Mesenchymal stem cell (in vitro differentiated cells and primary cell): ENCODE measurements around the gene ATAD2B.

Source experiments
- DNase-seq: peaks from one replicate; pipeline ENCODE4 v3.0.0-alpha.2; 2013
- H2AFZ ChIP-seq: one replicate; pipeline ENCODE4 v1.6.1; 2013; ENCODE audit warnings: low read depth, mild to moderate bottlenecking, control low read depth, inconsistent platforms, low read length, moderate library complexity
- H2AK5ac ChIP-seq: 2 replicates; pipeline ENCODE4 v1.6.1; 2013; ENCODE audit warnings: low read length, moderate library complexity, mild to moderate bottlenecking, inconsistent platforms; ENCODE audit not compliant: severe bottlenecking
- H2BK120ac ChIP-seq: one replicate; pipeline ENCODE4 v1.6.1; 2013; ENCODE audit warnings: low read depth, mild to moderate bottlenecking, inconsistent platforms, low read length, moderate library complexity
- H2BK12ac ChIP-seq, 2 experiments: one replicate each; pipeline ENCODE4 v1.6.1; 2013; ENCODE audit warnings: inconsistent platforms in 2 of 2, low read length in 2 of 2, mild to moderate bottlenecking in 2 of 2, moderate library complexity in 2 of 2, control low read depth in 1 of 2
- H2BK15ac ChIP-seq: one replicate; pipeline ENCODE4 v1.6.1; 2013; ENCODE audit warnings: mild to moderate bottlenecking, low read depth, inconsistent platforms; ENCODE audit not compliant: poor library complexity, severe bottlenecking
- H2BK5ac ChIP-seq: 2 replicates; pipeline ENCODE4 v1.6.1; 2013; ENCODE audit warnings: low read depth, mild to moderate bottlenecking, low read length, control low read depth, inconsistent platforms; ENCODE audit not compliant: poor library complexity, severe bottlenecking
- H3K14ac ChIP-seq, 2 experiments: one replicate each; pipeline ENCODE4 v1.6.1; 2013; ENCODE audit warnings: inconsistent platforms in 2 of 2, low read length in 2 of 2, control low read depth in 1 of 2, mild to moderate bottlenecking in 1 of 2, moderate library complexity in 1 of 2
- H3K18ac ChIP-seq, 2 experiments: one replicate each; pipeline ENCODE4 v1.6.1; 2013; ENCODE audit warnings: inconsistent platforms in 2 of 2, low read length in 2 of 2, control low read depth in 1 of 2, low read depth in 1 of 2, mild to moderate bottlenecking in 1 of 2
- H3K23ac ChIP-seq, 2 experiments: one replicate each; pipeline ENCODE4 v1.6.1; 2013; ENCODE audit warnings: inconsistent platforms in 2 of 2, low read length in 2 of 2, mild to moderate bottlenecking in 2 of 2, moderate library complexity in 2 of 2, control low read depth in 1 of 2
- H3K27ac ChIP-seq: 2 replicates; pipeline ENCODE4 v1.5.1; 2013; ENCODE audit warnings: mild to moderate bottlenecking, moderate library complexity, low read length, control low read depth, inconsistent platforms; ENCODE audit not compliant: poor library complexity, severe bottlenecking
- H3K27me3 ChIP-seq, 2 experiments: 2 replicates each; pipeline versions ENCODE4 v1.6.1 to v1.7.0; 2013; ENCODE audit warnings: low read length in 2 of 2, mild to moderate bottlenecking in 2 of 2, moderate library complexity in 2 of 2, control low read depth in 1 of 2, inconsistent platforms in 1 of 2; ENCODE audit not compliant: control insufficient read depth in 1 of 2, insufficient read depth in 1 of 2
- H3K36me3 ChIP-seq, 2 experiments: 2 replicates each; pipeline versions ENCODE4 v1.6.1 to v1.7.0; 2013; ENCODE audit warnings: low read length in 2 of 2, control low read depth in 1 of 2, inconsistent platforms in 1 of 2, low read depth in 1 of 2, mild to moderate bottlenecking in 1 of 2; ENCODE audit not compliant: insufficient read depth in 2 of 2, control insufficient read depth in 1 of 2
- H3K4ac ChIP-seq, 2 experiments: one replicate each; pipeline ENCODE4 v1.6.1; 2013; ENCODE audit warnings: inconsistent platforms in 2 of 2, low read length in 2 of 2, mild to moderate bottlenecking in 2 of 2, moderate library complexity in 2 of 2, control low read depth in 1 of 2, low read depth in 1 of 2
- H3K4me1 ChIP-seq: 2 replicates; pipeline ENCODE4 v1.6.1; 2013; ENCODE audit warnings: low read depth, low read length, control low read depth; ENCODE audit not compliant: control insufficient read depth, insufficient read depth
- H3K4me2 ChIP-seq: 2 replicates; pipeline ENCODE4 v1.6.1; 2013; ENCODE audit warnings: low read length, mild to moderate bottlenecking, inconsistent platforms; ENCODE audit not compliant: poor library complexity, severe bottlenecking
- H3K4me3 ChIP-seq, 2 experiments: 2 replicates each; pipeline versions ENCODE4 v1.5.1 to v1.7.0; 2013; ENCODE audit warnings: low read length in 2 of 2, mild to moderate bottlenecking in 2 of 2, control low read depth in 1 of 2, low read depth in 1 of 2; ENCODE audit not compliant: insufficient read depth in 1 of 2
- H3K79me1 ChIP-seq: replicated peaks from 2 replicates; pipeline ENCODE4 v1.6.1; 2013; ENCODE audit warnings: mild to moderate bottlenecking, control low read depth, low read length, inconsistent platforms; ENCODE audit not compliant: poor library complexity, severe bottlenecking
- H3K9ac ChIP-seq: 2 replicates; pipeline ENCODE4 v1.7.0; 2013; ENCODE audit warnings: mild to moderate bottlenecking, low read length, moderate library complexity
- H3K9me3 ChIP-seq: 2 replicates; pipeline ENCODE4 v1.7.0; 2013; ENCODE audit warnings: mild to moderate bottlenecking, low read length; ENCODE audit not compliant: control insufficient read depth
- H4K8ac ChIP-seq: one replicate; pipeline ENCODE4 v1.6.1; 2013; ENCODE audit warnings: inconsistent platforms, mild to moderate bottlenecking, low read length, moderate library complexity
- H4K91ac ChIP-seq: one replicate; pipeline ENCODE4 v1.6.1; 2013; ENCODE audit warnings: mild to moderate bottlenecking, low read length, inconsistent platforms
- WGBS: methylation state at CpG from one replicate; pipeline ENCODE4 v1.1.7; 2013; ENCODE audit warnings: mixed read lengths; 5-methylcytosine and 5-hydroxymethylcytosine counted together

ATAD2B gene

GRCh38 chr2:23901966-23902846 lies 24.7 kb downstream of the ATAD2B start:
- no peak overlapping the region for H2BK12ac ChIP-seq
- no peaks in the 10 kb centered on the region for H3K36me3 ChIP-seq
- no peak overlapping the region for H2BK120ac ChIP-seq
- H3K9ac ChIP-seq, result peak overlapping the region; percentile 38
- H2AK5ac ChIP-seq, result no peak overlapping the region
- H2BK5ac ChIP-seq, result no peak overlapping the region
- H3K23ac ChIP-seq, result no peak overlapping the region
- H3K4me1 ChIP-seq, result peaks cover 4% of the 10 kb centered on the region
- WGBS, result 88% methylated on average over 4 of the region's 6 CpGs
- peaks cover 12% of the 10 kb centered on the region for H3K79me1 ChIP-seq
- no peak overlapping the region for H4K91ac ChIP-seq
- H3K4ac ChIP-seq, result no peak overlapping the region
- H3K4me2 ChIP-seq, result no peak overlapping the region
- H3K4me3 ChIP-seq, result peak overlapping the region in 1 of 2 experiments; percentile 15
- peak; percentile 73 for DNase-seq
- no peak overlapping the region for H3K27ac ChIP-seq
- H3K18ac ChIP-seq, result no peak overlapping the region
- no peak overlapping the region for H2BK15ac ChIP-seq
- no peaks in the 10 kb centered on the region for H3K9me3 ChIP-seq
- no peak overlapping the region for H2AFZ ChIP-seq
- no peaks in the 10 kb centered on the region for H3K27me3 ChIP-seq
- no peak overlapping the region for H4K8ac ChIP-seq
- no peak overlapping the region for H3K14ac ChIP-seq

GRCh38 chr2:23900541-23901322 lies 26.2 kb downstream of the ATAD2B start:
- peaks cover 16% of the 10 kb centered on the region for H3K79me1 ChIP-seq
- H3K36me3 ChIP-seq, result no peaks in the 10 kb centered on the region
- H2AFZ ChIP-seq, result no peak overlapping the region
- H2AK5ac ChIP-seq, result peak overlapping the region; percentile 17
- H3K4me3 ChIP-seq, result peak overlapping the region in 1 of 2 experiments; percentile 61
- peaks cover 4% of the 10 kb centered on the region for H3K4me1 ChIP-seq
- peak; percentile 90 for DNase-seq
- H3K27me3 ChIP-seq, result no peaks in the 10 kb centered on the region
- H3K9ac ChIP-seq, result peak overlapping the region; percentile 82
- H2BK5ac ChIP-seq, result no peak overlapping the region
- H2BK12ac ChIP-seq, result no peak overlapping the region
- no peak overlapping the region for H3K4ac ChIP-seq
- H3K27ac ChIP-seq, result peak overlapping the region; percentile 46
- no peak overlapping the region for H4K91ac ChIP-seq
- no peak overlapping the region for H4K8ac ChIP-seq
- H3K9me3 ChIP-seq, result no peaks in the 10 kb centered on the region
- H3K4me2 ChIP-seq, result no peak overlapping the region
- no peak overlapping the region for H3K23ac ChIP-seq
- H2BK120ac ChIP-seq, result no peak overlapping the region
- H3K18ac ChIP-seq, result peak overlapping the region; percentile 28
- H2BK15ac ChIP-seq, result no peak overlapping the region
- 74% methylated on average over 7 of the region's 9 CpGs for WGBS
- no peak overlapping the region for H3K14ac ChIP-seq

- Histone ChIP-seq H3K4me1 (peaks cover 3% of the 10 kb centered on the region), H2BK120ac (no peak overlapping the region), H2BK12ac (no peak overlapping the region), H2BK5ac (no peak overlapping the region), H3K4me2 (no peak overlapping the region), H3K9ac (peak overlapping the region; percentile 82), H3K9me3 (no peaks in the 10 kb centered on the region), H4K91ac (no peak overlapping the region), H2BK15ac (no peak overlapping the region), H3K4me3 (peak overlapping the region in 1 of 2 experiments; percentile 61), H2AK5ac (no peak overlapping the region), H4K8ac (no peak overlapping the region), H3K14ac (no peak overlapping the region), H3K23ac (no peak overlapping the region), H3K36me3 (no peaks in the 10 kb centered on the region), H3K27me3 (no peaks in the 10 kb centered on the region), H2AFZ (no peak overlapping the region), H3K79me1 (peaks cover 16% of the 10 kb centered on the region), H3K18ac (peak overlapping the region in 1 of 2 experiments; percentile 28), H3K4ac (no peak overlapping the region), H3K27ac (no peak overlapping the region)
- DNase-seq, result no peak
- WGBS, result 98% methylated on average over 5 of the region's 8 CpGs
Observed at GRCh38 chr2:23900133-23900532, 26.8 kb downstream of the ATAD2B start.

- Histone ChIP-seq H2BK15ac (no peak overlapping the region), H3K36me3 (peaks cover 14 to 71% of the 10 kb centered on the region in 2 experiments), H3K18ac (no peak overlapping the region), H3K27me3 (no peaks in the 10 kb centered on the region), H4K8ac (no peak overlapping the region), H3K4me2 (no peak overlapping the region), H2BK12ac (no peak overlapping the region), H3K27ac (no peak overlapping the region), H3K14ac (no peak overlapping the region), H2AFZ (no peak overlapping the region), H3K4me1 (no peaks in the 10 kb centered on the region), H2BK120ac (no peak overlapping the region), H2BK5ac (no peak overlapping the region), H3K9me3 (no peaks in the 10 kb centered on the region), H3K23ac (no peak overlapping the region), H4K91ac (no peak overlapping the region), H3K4ac (no peak overlapping the region), H3K9ac (no peak overlapping the region), H3K79me1 (peaks cover 8% of the 10 kb centered on the region), H2AK5ac (no peak overlapping the region), H3K4me3 (no peak overlapping the region)
- 96% methylated on average over 7 of the region's 7 CpGs for WGBS
- DNase-seq, result no peak
Observed at GRCh38 chr2:23871206-23871605, 55.7 kb downstream of the ATAD2B start.
